Measurements from ENCODE around the gene LCN6. TPM values are rescaled to one million over a fixed set of nuclear protein-coding genes. Genes with fewer than 3 reads are reported as not detected.
"Not testable (repeated sequence)": the region's sequence is repeated elsewhere in the genome, so short reads cannot be mapped to it uniquely, and the experiment has no call there.

LCN6 gene
- total and polyA plus RNA-seq, 8 donors: 1.1 to 25.6 (median 4.2) TPM; not detected in 2

- TF ChIP-seq, protein P1, sequence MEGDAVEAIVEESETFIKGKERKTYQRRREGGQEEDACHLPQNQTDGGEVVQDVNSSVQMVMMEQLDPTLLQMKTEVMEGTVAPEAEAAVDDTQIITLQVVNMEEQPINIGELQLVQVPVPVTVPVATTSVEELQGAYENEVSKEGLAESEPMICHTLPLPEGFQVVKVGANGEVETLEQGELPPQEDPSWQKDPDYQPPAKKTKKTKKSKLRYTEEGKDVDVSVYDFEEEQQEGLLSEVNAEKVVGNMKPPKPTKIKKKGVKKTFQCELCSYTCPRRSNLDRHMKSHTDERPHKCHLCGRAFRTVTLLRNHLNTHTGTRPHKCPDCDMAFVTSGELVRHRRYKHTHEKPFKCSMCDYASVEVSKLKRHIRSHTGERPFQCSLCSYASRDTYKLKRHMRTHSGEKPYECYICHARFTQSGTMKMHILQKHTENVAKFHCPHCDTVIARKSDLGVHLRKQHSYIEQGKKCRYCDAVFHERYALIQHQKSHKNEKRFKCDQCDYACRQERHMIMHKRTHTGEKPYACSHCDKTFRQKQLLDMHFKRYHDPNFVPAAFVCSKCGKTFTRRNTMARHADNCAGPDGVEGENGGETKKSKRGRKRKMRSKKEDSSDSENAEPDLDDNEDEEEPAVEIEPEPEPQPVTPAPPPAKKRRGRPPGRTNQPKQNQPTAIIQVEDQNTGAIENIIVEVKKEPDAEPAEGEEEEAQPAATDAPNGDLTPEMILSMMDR (IDR thresholded peaks at IDR 0.05): no peak
- ATAC-seq (peak in 3 of 4 donors; percentile 54 to 66 (median 60)), FAIRE-seq (no peak), DNase-seq (peak in 1 of 6 donors; percentile 48)
- Histone ChIP-seq H3K36me3 (no peaks in the 10 kb centered on the region), H3K4me1 (no peaks in the 10 kb centered on the region), H3K27ac (no peak overlapping the region), H3K27me3 (no peaks in the 10 kb centered on the region), H3K9me3 (no peaks in the 10 kb centered on the region), H3K4me3 (no peak overlapping the region)
- WGBS, 2 donors: 84 to 89% methylated on average over 7 of the region's 7 CpGs
- intact Hi-C loops (cut with DNase I): loop anchor here in 1 of 3 donors (5.0 kb wide), 1 partner anchor 259 kb away; the partner anchor contains the start of gene FUT7
Observed at GRCh38 chr9:136773386-136774044, 25.2 kb upstream of the LCN6 start.

DNA sequence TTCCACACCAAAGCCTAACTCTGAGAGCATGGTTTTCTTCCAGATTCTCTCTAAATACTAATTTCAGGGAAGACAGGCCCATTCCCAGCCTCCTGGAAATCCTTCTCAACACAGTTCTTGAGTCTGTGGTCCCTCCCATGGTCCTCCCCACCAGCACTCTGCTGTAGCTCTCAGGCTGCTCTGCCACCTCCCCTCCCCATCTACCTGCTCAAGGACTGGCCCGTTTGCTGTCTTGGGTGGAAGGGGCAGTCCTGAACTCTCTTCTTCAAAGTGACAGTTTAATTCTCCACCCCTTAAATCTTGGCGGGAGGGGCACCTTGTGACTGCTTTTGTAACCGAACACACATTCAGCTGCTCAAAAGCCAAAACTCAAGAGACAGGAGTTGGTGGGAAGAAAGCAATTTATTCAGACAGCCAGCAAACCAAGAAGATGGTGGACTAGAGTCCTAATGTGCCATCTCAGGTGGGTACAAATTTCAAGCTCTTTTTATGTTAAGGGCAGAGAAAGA, 23.6 kb upstream of the LCN6 start:
- Histone ChIP-seq H3K27me3 (no peaks in the 10 kb centered on the region), H3K27ac (no peak overlapping the region), H3K4me1 (no peaks in the 10 kb centered on the region), H3K4me3 (no peak overlapping the region), H3K36me3 (no peaks in the 10 kb centered on the region), H3K9me3 (no peaks in the 10 kb centered on the region)
- 77 to 82% methylated on average over 3 of the region's 3 CpGs for WGBS, 2 donors
- intact Hi-C loops (cut with DNase I): loop anchor here in 1 of 3 donors (5.0 kb wide), 1 partner anchor 260 kb away; the partner anchor contains the start of gene FUT7
- DNase-seq: peak in 1 of 6 donors; percentile 12
- no peak for FAIRE-seq
- no peak for ATAC-seq
- TF ChIP-seq, protein P1 (IDR thresholded peaks at IDR 0.05): no peak

DNA sequence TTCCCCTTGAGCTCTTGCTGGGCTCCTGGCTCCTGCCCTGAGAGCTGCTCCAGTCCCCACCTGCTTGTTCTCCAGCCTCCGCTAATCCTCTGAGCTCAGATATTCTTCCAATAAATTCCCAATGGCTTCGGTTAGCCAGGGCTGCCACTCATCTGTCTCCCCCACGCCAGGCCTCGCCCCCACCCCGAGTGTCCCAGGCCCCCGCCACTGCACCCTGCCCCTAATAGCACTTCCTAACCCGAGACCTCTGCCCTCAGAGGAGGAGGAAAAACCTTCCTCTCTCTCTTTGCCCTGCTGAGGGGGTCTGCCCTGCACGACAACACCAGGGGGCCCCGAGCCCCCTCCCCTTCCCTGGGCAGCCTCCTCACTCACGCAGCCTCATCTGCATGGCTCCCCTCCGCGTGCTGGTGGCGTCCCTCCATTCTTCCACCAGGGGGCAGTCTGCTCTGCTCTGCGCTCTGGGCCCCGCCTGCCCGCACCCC, 21.4 kb upstream of the LCN6 start:
- Histone ChIP-seq H3K27me3 (no peaks in the 10 kb centered on the region), H3K4me1 (no peaks in the 10 kb centered on the region), H3K27ac (no peak overlapping the region), H3K9me3 (no peaks in the 10 kb centered on the region), H3K36me3 (no peaks in the 10 kb centered on the region), H3K4me3 (no peak overlapping the region)
- ATAC-seq (peak in 3 of 4 donors; percentile 72 to 92 (median 91)), DNase-seq (peak in 2 of 6 donors; percentile 51 to 80), FAIRE-seq (no peak)
- 3 to 5% methylated on average over 9 to 16 of the region's 16 CpGs for WGBS, 2 donors
- intact Hi-C loops (cut with DNase I): loop anchor here in 1 of 3 donors (5.0 kb wide), 1 partner anchor 263 kb away; the partner anchor contains the start of gene FUT7
- TF ChIP-seq, protein P1 (IDR thresholded peaks at IDR 0.05): peak; percentile 17 to 37 (median 28)

DNA sequence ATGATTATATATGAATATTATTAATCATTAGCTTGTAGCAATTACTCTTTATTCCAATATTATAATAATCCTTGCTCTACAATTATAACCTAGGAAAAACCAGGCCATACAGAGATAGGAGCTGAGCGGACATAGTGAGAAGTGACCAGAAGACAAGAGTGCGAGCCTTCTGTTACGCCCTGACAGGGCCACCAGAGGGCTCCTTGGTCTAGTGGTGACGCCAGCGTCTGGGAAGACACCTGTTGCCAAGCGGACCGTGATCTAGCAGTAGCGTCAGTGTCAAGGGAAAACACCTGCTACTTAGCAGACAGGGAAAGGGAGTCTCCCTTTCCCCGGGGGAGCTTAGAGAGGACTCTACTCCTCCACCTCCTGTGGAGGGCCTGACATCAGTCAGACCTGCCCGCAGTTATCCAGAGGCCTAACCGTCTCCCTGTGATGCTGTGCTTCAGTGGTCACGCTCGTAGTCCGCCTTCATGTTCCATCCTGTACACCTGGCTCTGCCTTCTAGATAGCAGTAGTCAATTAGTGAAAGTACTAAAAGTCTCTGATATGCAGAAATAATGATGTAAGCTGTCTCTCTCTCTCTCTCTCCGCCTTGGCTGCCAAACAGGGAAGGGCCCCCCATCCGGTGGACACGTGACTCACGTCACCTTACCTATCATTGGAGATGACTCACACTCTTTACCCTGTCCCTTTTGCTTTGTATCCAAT, 18.2 kb upstream of the LCN6 start:
- FAIRE-seq; H3K27me3 ChIP-seq; intact Hi-C loops (cut with DNase I); H3K36me3 ChIP-seq; H3K4me1 ChIP-seq; H3K27ac ChIP-seq; H3K4me3 ChIP-seq; H3K9me3 ChIP-seq: not testable (repeated sequence)
- WGBS, 2 donors: 32 to 56% methylated on average over 12 to 18 of the region's 18 CpGs
- TF ChIP-seq, protein P1 (IDR thresholded peaks at IDR 0.05): peak in 3 of 4 donors; percentile 7 to 42 (median 38)
- DNase-seq: peak in 4 of 6 donors; percentile 52 to 85 (median 58)
- ATAC-seq: peak in 1 of 4 donors; percentile 34

GRCh38 chr9:136765745-136766409, 17.6 kb upstream of the LCN6 start:
- H3K36me3 ChIP-seq; H3K27me3 ChIP-seq; intact Hi-C loops (cut with DNase I); H3K27ac ChIP-seq; ATAC-seq; H3K4me3 ChIP-seq; FAIRE-seq; H3K4me1 ChIP-seq; H3K9me3 ChIP-seq: not testable (repeated sequence)
- DNase-seq: peak in 1 of 6 donors; percentile 46
- WGBS, 2 donors: 72 to 81% methylated on average over 14 of the region's 14 CpGs

All from pancreas (tissue), 10 donors.